H9 (cell line): Measurements from ENCODE around the gene KCNMA1. TPM values are rescaled to one million over a fixed set of nuclear protein-coding genes. Genes with fewer than 3 reads are reported as not detected.

Source experiments
- DNase-seq: peaks from one replicate; pipeline ENCODE4 v3.0.0-alpha.2; 2017
- H2AFZ ChIP-seq: one replicate; pipeline ENCODE4 v1.6.1; 2013; ENCODE audit warnings: mild to moderate bottlenecking, low read length, control low read depth, moderate library complexity
- H2AK5ac ChIP-seq: 2 replicates; pipeline ENCODE4 v1.6.1; 2013; ENCODE audit warnings: low read length, control low read depth, mixed read lengths; ENCODE audit not compliant: insufficient read length
- H2BK120ac ChIP-seq: one replicate; pipeline ENCODE4 v1.6.1; 2013; ENCODE audit warnings: low read depth, mild to moderate bottlenecking, low read length, control low read depth, inconsistent platforms; ENCODE audit not compliant: poor library complexity, severe bottlenecking
- H2BK12ac ChIP-seq: 2 replicates; pipeline ENCODE4 v1.6.1; 2013; ENCODE audit warnings: low read length, control low read depth, mixed read lengths, low read depth; ENCODE audit not compliant: insufficient read length
- H2BK15ac ChIP-seq: 2 replicates; pipeline ENCODE4 v1.6.1; 2013; ENCODE audit warnings: low read depth, low read length, control low read depth
- H2BK20ac ChIP-seq: one replicate; pipeline ENCODE4 v1.6.1; 2013; ENCODE audit warnings: low read depth, mild to moderate bottlenecking, low read length, control low read depth, inconsistent platforms; ENCODE audit not compliant: poor library complexity, severe bottlenecking
- H2BK5ac ChIP-seq: 2 replicates; pipeline ENCODE4 v1.6.1; 2013; ENCODE audit warnings: low read length, control low read depth, mixed read lengths; ENCODE audit not compliant: insufficient read length
- H3K14ac ChIP-seq: 2 replicates; pipeline ENCODE4 v1.6.1; 2013; ENCODE audit warnings: low read length, control low read depth; ENCODE audit not compliant: insufficient read depth
- H3K18ac ChIP-seq: 2 replicates; pipeline ENCODE4 v1.6.1; 2013; ENCODE audit warnings: low read depth, mild to moderate bottlenecking, mixed read lengths, low read length, control low read depth; ENCODE audit not compliant: insufficient read length
- H3K23ac ChIP-seq: 2 replicates; pipeline ENCODE4 v1.6.1; 2013; ENCODE audit warnings: low read length, control low read depth, mixed read lengths, low read depth; ENCODE audit not compliant: insufficient read length
- H3K23me2 ChIP-seq: 2 replicates; pipeline ENCODE4 v1.6.1; 2013; ENCODE audit warnings: low read depth, mild to moderate bottlenecking, mixed read lengths, low read length, control low read depth; ENCODE audit not compliant: insufficient read length, poor library complexity, severe bottlenecking
- H3K27ac ChIP-seq: 2 replicates; pipeline ENCODE4 v1.5.1; 2013; ENCODE audit warnings: low read length, control low read depth, mixed read lengths, low read depth; ENCODE audit not compliant: insufficient read length
- H3K27me3 ChIP-seq: 2 replicates; pipeline ENCODE4 v1.6.1; 2013; ENCODE audit warnings: low read length, control low read depth, inconsistent platforms; ENCODE audit not compliant: insufficient read depth
- H3K4ac ChIP-seq: 2 replicates; pipeline ENCODE4 v1.6.1; 2013; ENCODE audit warnings: low read depth, mild to moderate bottlenecking, control low read depth, inconsistent platforms, low read length, moderate library complexity
- H3K4me1 ChIP-seq: 2 replicates; pipeline ENCODE4 v1.6.1; 2013; ENCODE audit warnings: low read length, control low read depth, inconsistent platforms; ENCODE audit not compliant: insufficient read depth
- H3K4me2 ChIP-seq: 2 replicates; pipeline ENCODE4 v1.6.1; 2013; ENCODE audit warnings: low read length, control low read depth, mixed read lengths; ENCODE audit not compliant: insufficient read length, insufficient read depth
- H3K56ac ChIP-seq: 2 replicates; pipeline ENCODE4 v1.6.1; 2013; ENCODE audit warnings: low read depth, mild to moderate bottlenecking, mixed read lengths, low read length, control low read depth; ENCODE audit not compliant: insufficient read length
- H3K79me1 ChIP-seq: 2 replicates; pipeline ENCODE4 v1.6.1; 2013; ENCODE audit warnings: low read depth, mild to moderate bottlenecking, moderate library complexity, low read length, control low read depth, inconsistent platforms; ENCODE audit not compliant: insufficient read depth, poor library complexity, severe bottlenecking
- H3K79me2 ChIP-seq: 2 replicates; pipeline ENCODE4 v1.6.1; 2013; ENCODE audit warnings: low read length, control low read depth, inconsistent platforms; ENCODE audit not compliant: insufficient read depth
- H3K9ac ChIP-seq: 2 replicates; pipeline ENCODE4 v1.6.1; 2013; ENCODE audit warnings: low read length, control low read depth, mixed read lengths; ENCODE audit not compliant: insufficient read length; ENCODE audit errors: extremely low read depth
- H3K9me3 ChIP-seq: one replicate; pipeline ENCODE4 v1.6.1; 2013; ENCODE audit warnings: low read depth, low read length, inconsistent platforms; ENCODE audit not compliant: control insufficient read depth
- H3T11ph ChIP-seq: one replicate; pipeline ENCODE4 v1.6.1; 2013; ENCODE audit warnings: mild to moderate bottlenecking, low read length, control low read depth, inconsistent platforms
- H4K20me1 ChIP-seq: one replicate; pipeline ENCODE4 v1.6.1; 2013; ENCODE audit not compliant: control insufficient read depth, insufficient read length, insufficient read depth
- H4K5ac ChIP-seq: 2 replicates; pipeline ENCODE4 v1.6.1; 2013; ENCODE audit warnings: low read depth, mild to moderate bottlenecking, mixed read lengths, low read length, control low read depth; ENCODE audit not compliant: insufficient read length
- H4K8ac ChIP-seq: replicated peaks from 2 replicates; pipeline ENCODE4 v1.6.1; 2013; ENCODE audit warnings: low read length, control low read depth, mixed read lengths, low read depth; ENCODE audit not compliant: insufficient read length
- H4K91ac ChIP-seq: 2 replicates; pipeline ENCODE4 v1.6.1; 2013; ENCODE audit warnings: low read depth, mild to moderate bottlenecking, moderate library complexity, mixed read lengths, low read length, control low read depth; ENCODE audit not compliant: insufficient read length
- H3K27ac Mint-ChIP-seq, 3 experiments: 2 replicates in 2 of 3; 3 replicates in 1 of 3; pipeline ENCODE4 v1.8.0; 2020 to 2021; ENCODE audit warnings: mixed read lengths in 3 of 3, mild to moderate bottlenecking in 1 of 3, moderate library complexity in 1 of 3
- H3K27me3 Mint-ChIP-seq: 2 replicates; pipeline ENCODE4 v1.8.0; 2021; ENCODE audit warnings: low read depth, mild to moderate bottlenecking, moderate library complexity, mixed read lengths
- H3K36me3 Mint-ChIP-seq, 3 experiments: 2 replicates in 2 of 3; 3 replicates in 1 of 3; pipeline ENCODE4 v1.8.0; 2020 to 2021; ENCODE audit warnings: low read depth in 3 of 3, mixed read lengths in 3 of 3; ENCODE audit not compliant: insufficient read depth in 1 of 3
- H3K4me1 Mint-ChIP-seq, 2 experiments: 2 replicates each; pipeline ENCODE4 v1.8.0; 2020; ENCODE audit warnings: mixed read lengths in 2 of 2
- H3K4me3 Mint-ChIP-seq, 2 experiments: 2 replicates in 1 of 2; 3 replicates in 1 of 2; pipeline ENCODE4 v1.8.0; 2020 to 2021; ENCODE audit warnings: mild to moderate bottlenecking in 2 of 2, mixed read lengths in 2 of 2, moderate library complexity in 1 of 2
- H3K9me3 Mint-ChIP-seq, 2 experiments: 2 replicates in 1 of 2; 3 replicates in 1 of 2; pipeline ENCODE4 v1.8.0; 2020; ENCODE audit warnings: mild to moderate bottlenecking in 2 of 2, mixed read lengths in 2 of 2, moderate library complexity in 1 of 2
- CTCF ChIP-seq: fragments of 200-600 bp; sonication (generic); conservative IDR thresholded peaks from 3 replicates; pipeline ENCODE4 v1.8.0; 2021; ENCODE audit warnings: antibody characterized with exemption, mild to moderate bottlenecking
- WGBS: extraction: QIAGEN DNeasy Blood & Tissue Kit; methylation state at CpG from one replicate; pipeline ENCODE4 v1.1.7; 2013; ENCODE audit warnings: missing lambda C conversion rate, low lambda C conversion rate, mixed read lengths; ENCODE audit not compliant: insufficient read length; ENCODE audit errors: extremely low coverage; 5-methylcytosine and 5-hydroxymethylcytosine counted together
- total RNA-seq: library from RNA; stranded (reverse); gene quantifications from 2 replicates; pipeline ENCODE4 v1.2.1, GENCODE V29; 2021

Gene KCNMA1
- total RNA-seq, 1 experiment from 2014 or later: 2.0 TPM

DNA sequence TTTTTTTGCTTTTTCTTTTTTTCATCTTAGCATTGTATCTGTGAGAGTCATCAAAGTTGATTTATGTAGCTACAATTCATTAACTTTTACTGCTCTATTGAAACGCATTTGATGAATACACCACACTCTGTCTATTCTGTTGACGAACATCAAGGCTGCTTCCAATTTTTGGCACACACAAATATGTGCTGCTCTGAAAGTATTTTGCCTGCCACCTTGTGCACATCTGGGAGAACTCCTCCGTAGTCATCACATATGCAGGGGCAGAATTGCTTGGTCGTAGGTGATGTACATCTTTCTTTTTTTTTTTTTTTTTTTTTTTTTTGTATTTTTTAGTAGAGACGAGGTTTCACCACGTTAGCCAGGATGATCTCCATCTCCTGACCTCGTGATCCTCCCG lies 796.8 kb downstream of the KCNMA1 start:
- Mint-ChIP-seq H3K36me3 (peaks cover 4 to 14% (median 6%) of the 10 kb centered on the region in 3 experiments), H3K27ac (no peak overlapping the region), H3K9me3 (peaks cover 13 to 19% of the 10 kb centered on the region in 2 experiments), H3K4me1 (no peaks in the 10 kb centered on the region), H3K27me3 (no peaks in the 10 kb centered on the region; the same call in 1 of the 2 replicates), H3K4me3 (no peak overlapping the region)
- no peak overlapping the region for H3K4ac ChIP-seq
- H3K14ac ChIP-seq: no peak overlapping the region
- no peak overlapping the region for H3K27ac ChIP-seq
- H2AFZ ChIP-seq: no peak overlapping the region
- WGBS: no CpG with 5 or more reads among the region's 8 CpGs
- no peak overlapping the region for H4K91ac ChIP-seq
- H4K20me1 ChIP-seq: no peaks in the 10 kb centered on the region
- H3K9me3 ChIP-seq: no peaks in the 10 kb centered on the region
- no peak for TF ChIP-seq CTCF
- no peak overlapping the region for H4K8ac ChIP-seq
- H3K4me2 ChIP-seq: no peak overlapping the region
- H2BK120ac ChIP-seq: no peak overlapping the region
- H3K79me2 ChIP-seq: no peaks in the 10 kb centered on the region
- no peaks in the 10 kb centered on the region for H3K27me3 ChIP-seq
- H3K23ac ChIP-seq: no peak overlapping the region
- H2BK15ac ChIP-seq: no peak overlapping the region
- H3K18ac ChIP-seq: no peak overlapping the region
- no peak overlapping the region for H4K5ac ChIP-seq
- no peak overlapping the region for H3K9ac ChIP-seq
- no peak overlapping the region for H2BK12ac ChIP-seq
- H2BK20ac ChIP-seq: no peak overlapping the region
- no peak overlapping the region for H2BK5ac ChIP-seq
- H3K56ac ChIP-seq: no peak overlapping the region
- H3K79me1 ChIP-seq: no peaks in the 10 kb centered on the region
- H3T11ph ChIP-seq: no peak overlapping the region
- H3K23me2 ChIP-seq: no peaks in the 10 kb centered on the region
- H2AK5ac ChIP-seq: no peak overlapping the region
- no peak for DNase-seq
- H3K4me1 ChIP-seq: no peaks in the 10 kb centered on the region
